ENCODE measurements around the gene MAB21L4. TPM values are rescaled to one million over a fixed set of nuclear protein-coding genes. Genes with fewer than 3 reads are reported as not detected.

Gene MAB21L4
- total and polyA plus RNA-seq, 2 donors (not counting 3 experiments of a cell fraction or from before 2014, with no cell fraction given) = not detected

DNA sequence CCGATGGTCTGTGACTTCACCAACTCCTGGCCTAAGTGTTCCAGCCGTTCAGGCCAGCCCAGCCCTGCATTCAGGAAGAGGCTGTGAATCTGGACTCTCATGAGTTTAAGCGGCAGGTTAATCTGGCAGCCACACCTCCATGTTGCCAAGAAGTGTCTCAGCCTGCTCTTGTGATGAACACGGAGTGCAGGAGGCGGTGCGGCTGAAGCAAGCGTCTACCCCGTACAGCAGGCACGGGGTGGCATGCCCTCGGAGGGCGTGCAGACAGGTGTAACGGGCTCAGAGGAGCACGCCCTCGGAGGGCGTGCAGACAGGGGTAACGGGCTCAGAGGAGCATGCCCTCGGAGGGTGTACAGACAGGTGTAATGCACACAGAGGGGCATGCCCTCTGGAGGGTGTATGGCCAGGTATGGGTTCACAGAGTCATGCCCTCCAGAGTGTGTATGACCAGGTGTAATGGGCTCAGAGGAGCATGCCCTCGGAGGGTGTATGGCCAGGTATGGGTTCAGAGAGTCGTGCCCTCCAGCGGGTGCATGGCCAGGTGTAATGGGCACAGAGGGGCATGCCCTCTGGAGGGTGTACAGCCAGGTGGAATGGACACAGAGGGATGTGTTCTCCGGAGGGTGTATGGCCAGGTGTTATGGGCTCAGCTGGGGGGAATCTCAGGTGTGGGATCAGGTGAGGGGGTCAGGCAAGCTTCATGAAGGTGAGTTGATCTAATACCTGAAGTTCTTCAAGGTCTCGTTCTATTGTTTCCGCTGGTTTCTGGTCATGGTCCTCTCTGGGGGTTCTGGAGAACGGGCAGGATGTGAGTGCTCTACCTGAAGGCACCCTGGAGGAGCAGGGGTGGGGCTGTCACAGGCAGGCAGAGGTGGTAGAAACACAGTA lies 32.8 kb upstream of the MAB21L4 start:
- FAIRE-seq (no peak), DNase-seq (ENCODE audit: low read depth, low spot score) (no peak)
- Histone ChIP-seq H3K4me3 (replicated peaks in 1 of 3; ENCODE audit: insufficient read depth in 1 of 3, low read depth in 1 of 3, low read length in 3 of 3) (no peak overlapping the region), H3K9me3 (replicated peaks; ENCODE audit: control insufficient read depth, insufficient read depth, low read length) (no peaks in the 10 kb centered on the region), H2AFZ (ENCODE audit: low read depth, low read length) (no peak overlapping the region), H3K9me1 (replicated peaks; ENCODE audit: control insufficient read depth, extremely low read depth, insufficient read depth, low read length) (no peaks in the 10 kb centered on the region), H3K9ac (replicated peaks; ENCODE audit: extremely low read depth, insufficient read depth, low read length) (no peak overlapping the region), H3K27ac (ENCODE audit: insufficient read depth, low read depth, low read length) (no peak overlapping the region), H3K79me2 (ENCODE audit: control insufficient read depth, insufficient read depth, low read length) (no peaks in the 10 kb centered on the region), H3K4me1 (ENCODE audit: control insufficient read depth, extremely low read depth, insufficient read depth, low read length) (no peaks in the 10 kb centered on the region), H3K27me3 (ENCODE audit: control insufficient read depth in 2 of 2, insufficient read depth in 2 of 2, low read length in 2 of 2) (no peaks in the 10 kb centered on the region), H4K20me1 (replicated peaks; ENCODE audit: control insufficient read depth, extremely low read depth, insufficient read depth, low read length) (no peaks in the 10 kb centered on the region), H3K36me3 (ENCODE audit: control insufficient read depth in 2 of 2, extremely low read depth in 1 of 2, insufficient read depth in 2 of 2, low read length in 2 of 2) (no peaks in the 10 kb centered on the region), H3K4me2 (ENCODE audit: insufficient read depth, low read length) (no peak overlapping the region)
- TF ChIP-seq GATA2 (IDR thresholded peaks at IDR 0.05; ENCODE audit: insufficient read depth, insufficient read length, low read depth, low read length) (no peak), FOS (IDR thresholded peaks at IDR 0.05; ENCODE audit: borderline replicate concordance, insufficient read depth, low read length) (no peak), EZH2 (IDR thresholded peaks at IDR 0.05; ENCODE audit: borderline replicate concordance, low read depth, low read length, severe bottlenecking) (no peak), MYC (IDR thresholded peaks at IDR 0.05; ENCODE audit: low read depth, low read length) (no peak), POLR2AphosphoS5 (IDR thresholded peaks at IDR 0.05; ENCODE audit: insufficient read depth, low read depth, low read length) (no peak), JUN (IDR thresholded peaks at IDR 0.05; ENCODE audit: borderline replicate concordance, insufficient read depth, insufficient read length, low read depth) (no peak), POLR2A (IDR thresholded peaks at IDR 0.05; ENCODE audit: low read depth, low read length) (no peak)
- TF ChIP-seq, protein P1, sequence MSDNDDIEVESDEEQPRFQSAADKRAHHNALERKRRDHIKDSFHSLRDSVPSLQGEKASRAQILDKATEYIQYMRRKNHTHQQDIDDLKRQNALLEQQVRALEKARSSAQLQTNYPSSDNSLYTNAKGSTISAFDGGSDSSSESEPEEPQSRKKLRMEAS (IDR thresholded peaks at IDR 0.05; ENCODE audit: insufficient read depth, insufficient read length) = no peak
- TF ChIP-seq, protein P2, sequence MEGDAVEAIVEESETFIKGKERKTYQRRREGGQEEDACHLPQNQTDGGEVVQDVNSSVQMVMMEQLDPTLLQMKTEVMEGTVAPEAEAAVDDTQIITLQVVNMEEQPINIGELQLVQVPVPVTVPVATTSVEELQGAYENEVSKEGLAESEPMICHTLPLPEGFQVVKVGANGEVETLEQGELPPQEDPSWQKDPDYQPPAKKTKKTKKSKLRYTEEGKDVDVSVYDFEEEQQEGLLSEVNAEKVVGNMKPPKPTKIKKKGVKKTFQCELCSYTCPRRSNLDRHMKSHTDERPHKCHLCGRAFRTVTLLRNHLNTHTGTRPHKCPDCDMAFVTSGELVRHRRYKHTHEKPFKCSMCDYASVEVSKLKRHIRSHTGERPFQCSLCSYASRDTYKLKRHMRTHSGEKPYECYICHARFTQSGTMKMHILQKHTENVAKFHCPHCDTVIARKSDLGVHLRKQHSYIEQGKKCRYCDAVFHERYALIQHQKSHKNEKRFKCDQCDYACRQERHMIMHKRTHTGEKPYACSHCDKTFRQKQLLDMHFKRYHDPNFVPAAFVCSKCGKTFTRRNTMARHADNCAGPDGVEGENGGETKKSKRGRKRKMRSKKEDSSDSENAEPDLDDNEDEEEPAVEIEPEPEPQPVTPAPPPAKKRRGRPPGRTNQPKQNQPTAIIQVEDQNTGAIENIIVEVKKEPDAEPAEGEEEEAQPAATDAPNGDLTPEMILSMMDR (IDR thresholded peaks at IDR 0.05; ENCODE audit: extremely low read depth in 1 of 2, insufficient read depth in 1 of 2, low read depth in 1 of 2, low read length in 2 of 2) = no peak
- dilution Hi-C loops (cut with MboI; ENCODE audit: extremely low pct_ligation_motif_present, low sequenced_read_pairs) (no loop called here), intact Hi-C loops (cut with micrococcal nuclease) (no loop called here)
- ChIA-PET CTCF (interaction anchor here (1.1 to 1.5 kb wide), 2 partner anchors 55 to 150 kb away, joined by 3 to 5 read pairs; no protein-coding TSS in a partner anchor), POLR2A (no interaction called here)
- no TSS peak for BruUV-seq (replicated peaks)

Measured in endothelial cell of umbilical vein (primary cell).